Activated T-cell treated with anti-CD3 and anti-CD28 coated beads for 48 hours (primary cell): ENCODE results near the gene TBX3.

ENCODE experiments used
- DNase-seq: peaks from one replicate; pipeline ENCODE4 v3.0.0-alpha.2; 2020; ENCODE audit warnings: low read depth

The TBX3 gene

GRCh38 chr12:114627393-114627792, 56.6 kb downstream of the TBX3 start:
- no peak for DNase-seq

- DNase-seq: peak; percentile 27
Observed at GRCh38 chr12:114625294-114625851, 58.6 kb downstream of the TBX3 start.

GRCh38 chr12:114623737-114624136, 60.2 kb downstream of the TBX3 start:
- no peak for DNase-seq
